Right lobe of liver (tissue), 6 donors: ENCODE measurements around the gene ANKLE1. TPM values are rescaled to one million over a fixed set of nuclear protein-coding genes. Genes with fewer than 3 reads are reported as not detected.

Source experiments
- ATAC-seq, 4 donors: fragments of 200-7000 bp; cut with Tn5 transposase; one replicate each; pipeline ENCODE4 v1.9.1; 2020; ENCODE audit warnings: mild to moderate bottlenecking in 4 of 4, moderate library complexity in 4 of 4
- DNase-seq, 3 donors: peaks; one replicate each; pipeline ENCODE4 v3.0.0-alpha.2; 2020
- H3K27ac ChIP-seq, 3 donors: fragments of 200-600 bp; one replicate each; pipeline ENCODE4 v1.8.0; 2022
- H3K27me3 ChIP-seq, 2 donors: fragments of 200-600 bp; one replicate each; pipeline ENCODE4 v1.8.0; 2022
- H3K36me3 ChIP-seq, 4 donors: fragments of 200-600 bp; sonication (generic) in 1 of 4; one replicate each; pipeline versions ENCODE4 v1.5.1 to v1.8.0; 2017 to 2022; ENCODE audit warnings: control low read depth in 1 of 4
- H3K4me1 ChIP-seq, 4 donors: fragments of 200-600 bp; sonication (generic) in 1 of 4; one replicate each; pipeline versions ENCODE4 v1.5.1 to v1.8.0; 2017 to 2022; ENCODE audit warnings: control low read depth in 1 of 4
- H3K4me3 ChIP-seq, 3 donors: fragments of 200-600 bp; one replicate each; pipeline ENCODE4 v1.8.0; 2022
- H3K9me3 ChIP-seq, 4 donors: fragments of 200-600 bp; sonication (generic) in 1 of 4; one replicate each; pipeline versions ENCODE4 v1.5.1 to v1.8.0; 2017 to 2022; ENCODE audit warnings: control low read depth in 1 of 4
- CTCF ChIP-seq, 4 donors: fragments of 200-600 bp in 3 of 4; fragments of 450-650 bp in 1 of 4; IDR thresholded peaks; one replicate each; pipeline versions ENCODE4 v1.5.1 to v1.8.0; 2016 to 2022; ENCODE audit warnings: antibody characterized with exemption in 4 of 4, mild to moderate bottlenecking in 2 of 4
- POLR2A ChIP-seq: fragments of 450-650 bp; IDR thresholded peaks from one replicate; pipeline ENCODE4 v1.6.1; 2017; ENCODE audit warnings: antibody characterized with exemption, mild to moderate bottlenecking
- WGBS: methylation state at CpG from one replicate; pipeline ENCODE4 v1.1.6; 2018; ENCODE audit warnings: low coverage, low lambda C conversion rate; ENCODE audit not compliant: insufficient coverage; ENCODE audit errors: missing lambda C conversion rate; 5-methylcytosine and 5-hydroxymethylcytosine counted together
- intact Hi-C, 2 donors: fragments of 100-400 bp; cut with DNase I; formaldehyde crosslinking; loops; one replicate each; pipeline versions ENCODE4 v1.11.2 to v1.14.1; 2022
- total RNA-seq, 6 experiments: library from RNA; depleted of rRNA in 2 of 6; stranded (reverse); fragments of >200 nt in 2 of 6; fragmentation: NEBNext Ultra II Directional in 3 of 6; extraction: Animal tissue kit (Norgen Biotek cat#: 25700) in 3 of 6; gene quantifications; one replicate each; pipeline versions ENCODE4 v1.1.0 to v1.2.4, GENCODE V29; 2016 to 2023
- donor health status: DM: no; HTN: yes; CAD: no.
- donor health status: DM: no; HTN: no; CAD: no.
- donor health status: DM: no; HTN: no; CAD: no.
- donor health status: DM: no; HTN: yes; CAD: no.
- donor health status: DM: no; HTN: yes; CAD: no.

The ANKLE1 gene
- total RNA-seq, 6 experiments from 2014 or later: 0.06 to 0.65 (median 0.37) TPM

GRCh38 chr19:17329366-17330261 lies 47.9 kb downstream of the ANKLE1 start:
- H3K27me3 ChIP-seq: no peaks in the 10 kb centered on the region
- H3K4me3 ChIP-seq: no peak overlapping the region
- ATAC-seq (no peak), DNase-seq (no peak)
- no peaks in the 10 kb centered on the region for H3K9me3 ChIP-seq
- 69% methylated on average over 22 of the region's 51 CpGs for WGBS
- intact Hi-C loops: no loop called here
- peaks cover 0 to 36% (median 10%) of the 10 kb centered on the region in 4 donors for H3K4me1 ChIP-seq
- H3K36me3 ChIP-seq: no peaks in the 10 kb centered on the region
- TF ChIP-seq POLR2A: no peak
- TF ChIP-seq CTCF (IDR thresholded peaks at IDR 0.05): no peak
- H3K27ac ChIP-seq: no peak overlapping the region

GRCh38 chr19:17330262-17331044 lies 48.8 kb downstream of the ANKLE1 start:
- Histone ChIP-seq H3K4me1 (peaks cover 0 to 36% (median 8%) of the 10 kb centered on the region in 4 donors), H3K27ac (no peak overlapping the region), H3K27me3 (no peaks in the 10 kb centered on the region), H3K4me3 (no peak overlapping the region), H3K9me3 (no peaks in the 10 kb centered on the region), H3K36me3 (no peaks in the 10 kb centered on the region)
- no peak for ATAC-seq
- intact Hi-C loops: no loop called here
- 80% methylated on average over 9 of the region's 24 CpGs for WGBS
- DNase-seq: no peak
- no peak for TF ChIP-seq CTCF (IDR thresholded peaks at IDR 0.05)

GRCh38 chr19:17331045-17331558 lies 49.4 kb downstream of the ANKLE1 start:
- Histone ChIP-seq H3K4me1 (peaks cover 0 to 30% (median 4%) of the 10 kb centered on the region in 4 donors), H3K9me3 (no peaks in the 10 kb centered on the region), H3K27me3 (no peaks in the 10 kb centered on the region), H3K36me3 (no peaks in the 10 kb centered on the region), H3K4me3 (no peak overlapping the region), H3K27ac (no peak overlapping the region)
- WGBS: 78% methylated on average over 9 of the region's 13 CpGs
- no peak for TF ChIP-seq CTCF (IDR thresholded peaks at IDR 0.05)
- no peak for TF ChIP-seq POLR2A
- ATAC-seq (no peak), DNase-seq (no peak)
- intact Hi-C loops: no loop called here

GRCh38 chr19:17332360-17332676 lies 50.6 kb downstream of the ANKLE1 start:
- H3K27me3 ChIP-seq: no peaks in the 10 kb centered on the region
- no peak overlapping the region for H3K27ac ChIP-seq
- no peak for ATAC-seq
- no peaks in the 10 kb centered on the region for H3K9me3 ChIP-seq
- no peak for DNase-seq
- intact Hi-C loops: no loop called here
- no peak for TF ChIP-seq POLR2A
- no peak for TF ChIP-seq CTCF (IDR thresholded peaks at IDR 0.05)
- no peak overlapping the region for H3K4me3 ChIP-seq
- peaks cover 0 to 24% (median 0%) of the 10 kb centered on the region in 4 donors for H3K4me1 ChIP-seq
- 95% methylated on average over 4 of the region's 8 CpGs for WGBS
- no peaks in the 10 kb centered on the region for H3K36me3 ChIP-seq
